Fibroblast of lung (primary cell): ENCODE data around the gene SDK2. TPM values are rescaled to one million over a fixed set of nuclear protein-coding genes. Genes with fewer than 3 reads are reported as not detected.

Experiments used
- DNase-seq, 2 donors: peaks; one replicate each; pipeline versions ENCODE4 v3.0.0 to v3.0.0-alpha.2; 2010; ENCODE audit warnings: low read depth in 2 of 2
- H2AFZ ChIP-seq: 2 replicates; pipeline ENCODE4 v1.5.1; 2012; ENCODE audit warnings: low read length, control low read depth, inconsistent platforms
- H3K27ac ChIP-seq: 2 replicates; pipeline ENCODE4 v1.5.1; 2011; ENCODE audit warnings: low read length, control low read depth; ENCODE audit not compliant: insufficient read depth
- H3K27me3 ChIP-seq: 2 replicates; pipeline ENCODE4 v1.5.1; 2011; ENCODE audit warnings: mild to moderate bottlenecking, low read length; ENCODE audit not compliant: control insufficient read depth, insufficient read depth
- H3K36me3 ChIP-seq: 2 replicates; pipeline ENCODE4 v1.5.1; 2011; ENCODE audit warnings: low read length; ENCODE audit not compliant: control insufficient read depth, insufficient read depth
- H3K4me1 ChIP-seq: 2 replicates; pipeline ENCODE4 v1.5.1; 2011; ENCODE audit warnings: low read length; ENCODE audit not compliant: control insufficient read depth, insufficient read depth; ENCODE audit errors: extremely low read depth
- H3K4me2 ChIP-seq: 2 replicates; pipeline ENCODE4 v1.5.1; 2011; ENCODE audit warnings: low read length, control low read depth; ENCODE audit not compliant: insufficient read depth; ENCODE audit errors: extremely low read depth
- H3K4me3 ChIP-seq, 4 experiments: fragments of 200-600 bp in 1 of 4; sonication (generic) in 1 of 4; replicated peaks in 1 of 4; 2 replicates each; pipeline ENCODE4 v1.5.1; 2011 to 2016; ENCODE audit warnings: low read length in 4 of 4, low read depth in 3 of 4, mild to moderate bottlenecking in 3 of 4, control low read depth in 2 of 4, inconsistent platforms in 1 of 4, mixed read lengths in 1 of 4; ENCODE audit not compliant: insufficient read depth in 1 of 4; ENCODE audit errors: control extremely low read depth in 1 of 4
- H3K79me2 ChIP-seq: 2 replicates; pipeline ENCODE4 v1.5.1; 2012; ENCODE audit warnings: mild to moderate bottlenecking, low read length, inconsistent platforms; ENCODE audit not compliant: control insufficient read depth, insufficient read depth
- H3K9ac ChIP-seq: 2 replicates; pipeline ENCODE4 v1.5.1; 2011; ENCODE audit warnings: mild to moderate bottlenecking, low read length, control low read depth; ENCODE audit not compliant: insufficient read depth
- H3K9me3 ChIP-seq: 2 replicates; pipeline ENCODE4 v1.5.1; 2012; ENCODE audit warnings: low read depth, low read length; ENCODE audit not compliant: control insufficient read depth, insufficient read depth
- H4K20me1 ChIP-seq: 2 replicates; pipeline ENCODE4 v1.5.1; 2011; ENCODE audit warnings: low read length; ENCODE audit not compliant: control insufficient read depth, insufficient read depth; ENCODE audit errors: extremely low read depth
- CTCF ChIP-seq, 2 donors: IDR thresholded peaks in 1 of 2; conservative IDR thresholded peaks in 1 of 2; 1 replicate in 1 of 2; 2 replicates in 1 of 2; pipeline ENCODE4 v1.5.1; 2011 to 2012; ENCODE audit warnings: low read length in 2 of 2, control low read depth in 1 of 2, inconsistent platforms in 1 of 2, low read depth in 1 of 2, mild to moderate bottlenecking in 1 of 2
- EZH2 ChIP-seq: IDR thresholded peaks from 2 replicates; pipeline ENCODE4 v1.5.1; 2012; ENCODE audit warnings: low read length, control low read depth, mild to moderate bottlenecking; ENCODE audit errors: missing control alignments
- polyA plus RNA-seq, 2 donors: library from polyadenylated mRNA; depleted of rRNA in 1 of 2; stranded (reverse) in 1 of 2; unstranded in 1 of 2; fragments of >200 nt; gene quantifications; 2 replicates each; pipeline ENCODE4 v1.2.1, GENCODE V29; 2011 to 2012; ENCODE audit warnings: missing spikeins in 1 of 2
- total RNA-seq: library from RNA; depleted of rRNA; stranded (reverse); fragments of >200 nt; gene quantifications from 2 replicates; pipeline ENCODE4 v1.2.1, GENCODE V29; 2014

Gene SDK2
- total and polyA plus RNA-seq, 2 donors (not counting 1 experiment from before 2014, with no cell fraction given) = under 0.01 to 0.01 TPM

- H3K27ac ChIP-seq = no peak overlapping the region
- no peaks in the 10 kb centered on the region for H3K27me3 ChIP-seq
- no peak overlapping the region for H3K4me3 ChIP-seq
- no peaks in the 10 kb centered on the region for H3K9me3 ChIP-seq
- H4K20me1 ChIP-seq = no peaks in the 10 kb centered on the region
- no peaks in the 10 kb centered on the region for H3K4me1 ChIP-seq
- no peaks in the 10 kb centered on the region for H3K79me2 ChIP-seq
- H3K9ac ChIP-seq = no peak overlapping the region
- DNase-seq = no peak
- no peak overlapping the region for H2AFZ ChIP-seq
- no peak overlapping the region for H3K4me2 ChIP-seq
- TF ChIP-seq EZH2 = no peak
- TF ChIP-seq CTCF (conservative IDR thresholded peaks at IDR 0.05 in 1 of 2, IDR thresholded peaks at IDR 0.05 in 1 of 2; ENCODE audit: low read depth in 1 of 2, low read length in 2 of 2) = no peak
- H3K36me3 ChIP-seq = no peaks in the 10 kb centered on the region
Measured at GRCh38 chr17:73552300-73553048, 91.8 kb downstream of the SDK2 start.

GRCh38 chr17:73551759-73552158, 92.5 kb downstream of the SDK2 start:
- Histone ChIP-seq H3K9ac (no peak overlapping the region), H3K27me3 (no peaks in the 10 kb centered on the region), H3K4me3 (no peak overlapping the region), H3K36me3 (no peaks in the 10 kb centered on the region), H4K20me1 (no peaks in the 10 kb centered on the region), H3K4me1 (no peaks in the 10 kb centered on the region), H3K79me2 (no peaks in the 10 kb centered on the region), H3K4me2 (no peak overlapping the region), H3K9me3 (no peaks in the 10 kb centered on the region), H2AFZ (no peak overlapping the region), H3K27ac (no peak overlapping the region)
- no peak for DNase-seq
- TF ChIP-seq CTCF (conservative IDR thresholded peaks at IDR 0.05 in 1 of 2, IDR thresholded peaks at IDR 0.05 in 1 of 2; ENCODE audit: low read depth in 1 of 2, low read length in 2 of 2) = no peak
- TF ChIP-seq EZH2 = no peak

GRCh38 chr17:73551144-73551543, 93.1 kb downstream of the SDK2 start:
- no peaks in the 10 kb centered on the region for H4K20me1 ChIP-seq
- H3K9me3 ChIP-seq = no peaks in the 10 kb centered on the region
- no peaks in the 10 kb centered on the region for H3K36me3 ChIP-seq
- no peak overlapping the region for H3K9ac ChIP-seq
- H3K27me3 ChIP-seq = no peaks in the 10 kb centered on the region
- H3K4me3 ChIP-seq = no peak overlapping the region
- H2AFZ ChIP-seq = no peak overlapping the region
- H3K79me2 ChIP-seq = no peaks in the 10 kb centered on the region
- no peak for DNase-seq
- no peaks in the 10 kb centered on the region for H3K4me1 ChIP-seq
- TF ChIP-seq EZH2 (no peak), CTCF (conservative IDR thresholded peaks at IDR 0.05 in 1 of 2, IDR thresholded peaks at IDR 0.05 in 1 of 2; ENCODE audit: low read depth in 1 of 2, low read length in 2 of 2) (no peak)
- H3K4me2 ChIP-seq = no peak overlapping the region
- H3K27ac ChIP-seq = no peak overlapping the region
